ENCODE results near the gene DYNLT2B. TPM values are rescaled to one million over a fixed set of nuclear protein-coding genes. Genes with fewer than 3 reads are reported as not detected.

DYNLT2B gene
- total and polyA plus RNA-seq, 4 donors, result 1.1 to 3.7 (median 2.9) TPM

- 88% methylated on average over 6 of the region's 6 CpGs for WGBS
- Histone ChIP-seq H3K27ac (ENCODE audit: low read depth in 1 of 2, low read length in 2 of 2) (no peak overlapping the region), H3K4me3 (ENCODE audit: low read depth in 1 of 3, low read length in 3 of 3) (no peak overlapping the region), H3K27me3 (ENCODE audit: control insufficient read depth in 4 of 4, insufficient read depth in 4 of 4, low read length in 3 of 4) (no peaks in the 10 kb centered on the region), H3K4me1 (ENCODE audit: control insufficient read depth in 4 of 4, insufficient read depth in 4 of 4, low read length in 3 of 4) (no peaks in the 10 kb centered on the region), H3K9ac (ENCODE audit: low read depth in 1 of 2, low read length in 2 of 2) (no peak overlapping the region), H3K9me3 (ENCODE audit: control insufficient read depth in 4 of 4, low read length in 3 of 4) (no peaks in the 10 kb centered on the region), H3K36me3 (ENCODE audit: control insufficient read depth in 4 of 4, insufficient read depth in 3 of 4, low read depth in 1 of 4, low read length in 3 of 4) (no peaks in the 10 kb centered on the region)
- DNase-seq (ENCODE audit: low spot score), result no peak
- TF ChIP-seq, protein P1, sequence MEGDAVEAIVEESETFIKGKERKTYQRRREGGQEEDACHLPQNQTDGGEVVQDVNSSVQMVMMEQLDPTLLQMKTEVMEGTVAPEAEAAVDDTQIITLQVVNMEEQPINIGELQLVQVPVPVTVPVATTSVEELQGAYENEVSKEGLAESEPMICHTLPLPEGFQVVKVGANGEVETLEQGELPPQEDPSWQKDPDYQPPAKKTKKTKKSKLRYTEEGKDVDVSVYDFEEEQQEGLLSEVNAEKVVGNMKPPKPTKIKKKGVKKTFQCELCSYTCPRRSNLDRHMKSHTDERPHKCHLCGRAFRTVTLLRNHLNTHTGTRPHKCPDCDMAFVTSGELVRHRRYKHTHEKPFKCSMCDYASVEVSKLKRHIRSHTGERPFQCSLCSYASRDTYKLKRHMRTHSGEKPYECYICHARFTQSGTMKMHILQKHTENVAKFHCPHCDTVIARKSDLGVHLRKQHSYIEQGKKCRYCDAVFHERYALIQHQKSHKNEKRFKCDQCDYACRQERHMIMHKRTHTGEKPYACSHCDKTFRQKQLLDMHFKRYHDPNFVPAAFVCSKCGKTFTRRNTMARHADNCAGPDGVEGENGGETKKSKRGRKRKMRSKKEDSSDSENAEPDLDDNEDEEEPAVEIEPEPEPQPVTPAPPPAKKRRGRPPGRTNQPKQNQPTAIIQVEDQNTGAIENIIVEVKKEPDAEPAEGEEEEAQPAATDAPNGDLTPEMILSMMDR (IDR thresholded peaks at IDR 0.05; ENCODE audit: low read depth, low read length, missing input control), result no peak
- no peak for TF ChIP-seq MAX (IDR thresholded peaks at IDR 0.05)
- no peak for TF ChIP-seq ZBTB33 (IDR thresholded peaks at IDR 0.05)
- TF ChIP-seq HNF4A (conservative IDR thresholded peaks at IDR 0.05), result no peak
- no peak for TF ChIP-seq NR2F2 (IDR thresholded peaks at IDR 0.05)
- no peak for TF ChIP-seq RXRA (IDR thresholded peaks at IDR 0.05)
- TF ChIP-seq FOXA2 (IDR thresholded peaks at IDR 0.05), result no peak
- TF ChIP-seq, protein P2, sequence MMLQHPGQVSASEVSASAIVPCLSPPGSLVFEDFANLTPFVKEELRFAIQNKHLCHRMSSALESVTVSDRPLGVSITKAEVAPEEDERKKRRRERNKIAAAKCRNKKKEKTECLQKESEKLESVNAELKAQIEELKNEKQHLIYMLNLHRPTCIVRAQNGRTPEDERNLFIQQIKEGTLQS (IDR thresholded peaks at IDR 0.05), result no peak
- no peak for TF ChIP-seq JUND (IDR thresholded peaks at IDR 0.05)
- no peak for TF ChIP-seq YY1 (IDR thresholded peaks at IDR 0.05)
- no peak for TF ChIP-seq SP1 (IDR thresholded peaks at IDR 0.05)
- TF ChIP-seq TAF1 (conservative IDR thresholded peaks at IDR 0.05), result no peak
- no peak for TF ChIP-seq RAD21 (IDR thresholded peaks at IDR 0.05)
- TF ChIP-seq FOXA1 (IDR thresholded peaks at IDR 0.05), result no peak
- TF ChIP-seq, protein P3, sequence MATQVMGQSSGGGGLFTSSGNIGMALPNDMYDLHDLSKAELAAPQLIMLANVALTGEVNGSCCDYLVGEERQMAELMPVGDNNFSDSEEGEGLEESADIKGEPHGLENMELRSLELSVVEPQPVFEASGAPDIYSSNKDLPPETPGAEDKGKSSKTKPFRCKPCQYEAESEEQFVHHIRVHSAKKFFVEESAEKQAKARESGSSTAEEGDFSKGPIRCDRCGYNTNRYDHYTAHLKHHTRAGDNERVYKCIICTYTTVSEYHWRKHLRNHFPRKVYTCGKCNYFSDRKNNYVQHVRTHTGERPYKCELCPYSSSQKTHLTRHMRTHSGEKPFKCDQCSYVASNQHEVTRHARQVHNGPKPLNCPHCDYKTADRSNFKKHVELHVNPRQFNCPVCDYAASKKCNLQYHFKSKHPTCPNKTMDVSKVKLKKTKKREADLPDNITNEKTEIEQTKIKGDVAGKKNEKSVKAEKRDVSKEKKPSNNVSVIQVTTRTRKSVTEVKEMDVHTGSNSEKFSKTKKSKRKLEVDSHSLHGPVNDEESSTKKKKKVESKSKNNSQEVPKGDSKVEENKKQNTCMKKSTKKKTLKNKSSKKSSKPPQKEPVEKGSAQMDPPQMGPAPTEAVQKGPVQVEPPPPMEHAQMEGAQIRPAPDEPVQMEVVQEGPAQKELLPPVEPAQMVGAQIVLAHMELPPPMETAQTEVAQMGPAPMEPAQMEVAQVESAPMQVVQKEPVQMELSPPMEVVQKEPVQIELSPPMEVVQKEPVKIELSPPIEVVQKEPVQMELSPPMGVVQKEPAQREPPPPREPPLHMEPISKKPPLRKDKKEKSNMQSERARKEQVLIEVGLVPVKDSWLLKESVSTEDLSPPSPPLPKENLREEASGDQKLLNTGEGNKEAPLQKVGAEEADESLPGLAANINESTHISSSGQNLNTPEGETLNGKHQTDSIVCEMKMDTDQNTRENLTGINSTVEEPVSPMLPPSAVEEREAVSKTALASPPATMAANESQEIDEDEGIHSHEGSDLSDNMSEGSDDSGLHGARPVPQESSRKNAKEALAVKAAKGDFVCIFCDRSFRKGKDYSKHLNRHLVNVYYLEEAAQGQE (IDR thresholded peaks at IDR 0.05), result no peak
- no peak for TF ChIP-seq EGR1 (IDR thresholded peaks at IDR 0.05; ENCODE audit: low read depth in 2 of 2)
- TF ChIP-seq GABPA (IDR thresholded peaks at IDR 0.05 in 1 of 2, conservative IDR thresholded peaks at IDR 0.05 in 1 of 2), result no peak
- no peak for TF ChIP-seq HNF4G (IDR thresholded peaks at IDR 0.05)
These were observed 21.0 kb upstream of the DYNLT2B start for GRCh38 chr3:196339044-196339443.

Measured in liver (tissue), 9 donors.